A549 (cell line): ENCODE measurements around the gene TTC19. TPM values are rescaled to one million over a fixed set of nuclear protein-coding genes. Genes with fewer than 3 reads are reported as not detected.

Source experiments
- ATAC-seq, 2 experiments: fragments of 200-7000 bp in 1 of 2; fragments of >200 bp in 1 of 2; cut with Nextera tagmentation in 1 of 2; cut with Tn5 transposase in 1 of 2; 3 replicates each; pipeline versions ENCODE4 v1.8.0 to v1.9.1; 2018 to 2020; ENCODE audit warnings: mild to moderate bottlenecking in 1 of 2, moderate library complexity in 1 of 2
- CTCF ChIA-PET: fragments of 300-600 bp; sonication (Branson Sonifier 250); formaldehyde crosslinking; extraction: SDS; loops from one replicate; lab custom pipeline; 2021; ENCODE audit warnings: antibody characterized with exemption, inconsistent platforms; lab: Yijun Ruan, JAX
- POLR2A ChIA-PET: fragments of 350-600 bp; formaldehyde crosslinking; extraction: SDS; loops from one replicate; lab custom pipeline; 2021; ENCODE audit warnings: antibody characterized with exemption, inconsistent platforms; lab: Yijun Ruan, JAX
- DNase-seq, 2 experiments: peaks; one replicate each; pipeline versions ENCODE4 v3.0.0 to v3.0.0-alpha.2; 2011 to 2016; ENCODE audit warnings: low read depth in 1 of 2, low spot score in 1 of 2
- FAIRE-seq: peaks from 2 replicates; lab custom pipeline; 2011; peaks lifted over from hg19 to GRCh38; lab: Jason Lieb, UNC
- H3K27ac ChIP-seq, 2 experiments: fragments of >200 bp; sonication (Bioruptor Twin); formaldehyde crosslinking; 3 replicates each; pipeline ENCODE4 v1.5.1; 2016 to 2017
- H3K4me1 ChIP-seq: fragments of >200 bp; sonication (Bioruptor Twin); formaldehyde crosslinking; 3 replicates; pipeline ENCODE4 v1.6.1; 2016
- H3K4me2 ChIP-seq: fragments of >200 bp; sonication (Bioruptor Twin); formaldehyde crosslinking; 3 replicates; pipeline ENCODE4 v1.6.1; 2016
- H3K4me3 ChIP-seq: fragments of >200 bp; sonication (Bioruptor Twin); formaldehyde crosslinking; 3 replicates; pipeline ENCODE4 v1.5.1; 2016
- H3K9me3 ChIP-seq: fragments of >200 bp; sonication (Bioruptor Twin); formaldehyde crosslinking; 3 replicates; pipeline ENCODE4 v1.6.1; 2016
- CBX8 ChIP-seq: fragments of 200-600 bp; sonication (generic); IDR thresholded peaks from 2 replicates; pipeline ENCODE4 v1.6.1; 2016
- CEBPB ChIP-seq, 2 experiments: fragments of >200 bp in 1 of 2; sonication (Bioruptor Twin) in 1 of 2; formaldehyde crosslinking in 1 of 2; IDR thresholded peaks; 2 replicates each; pipeline ENCODE4 v1.6.1; 2012 to 2016
- CHD4 ChIP-seq: fragments of 200-600 bp; sonication (generic); IDR thresholded peaks from 2 replicates; pipeline ENCODE4 v1.6.1; 2016; ENCODE audit warnings: antibody characterized with exemption, mild to moderate bottlenecking, borderline replicate concordance
- FOSL2 ChIP-seq, 2 experiments: fragments of 450-650 bp in 1 of 2; fragments of >200 bp in 1 of 2; sonication (Bioruptor Twin) in 1 of 2; formaldehyde crosslinking; IDR thresholded peaks; 2 replicates each; pipeline versions ENCODE4 v1.5.0 to v1.6.1; 2016 to 2020; ENCODE audit warnings: mild to moderate bottlenecking in 1 of 2, moderate library complexity in 1 of 2
- GATA3 ChIP-seq: IDR thresholded peaks from 2 replicates; pipeline ENCODE4 v1.6.1; 2012; ENCODE audit warnings: borderline replicate concordance
- HDAC2 ChIP-seq: fragments of 200-600 bp; sonication (generic); IDR thresholded peaks from 2 replicates; pipeline ENCODE4 v1.6.1; 2016
- HOXA7 ChIP-seq: fragments of 250-450 bp; sonication (Bioruptor Pico); IDR thresholded peaks from 2 replicates; pipeline ENCODE4 v1.5.0; 2020; ENCODE audit warnings: mild to moderate bottlenecking, moderate library complexity
- JUN ChIP-seq, 2 experiments: fragments of >200 bp; sonication (Bioruptor Twin); formaldehyde crosslinking; IDR thresholded peaks; 2 replicates in 1 of 2; 3 replicates in 1 of 2; pipeline ENCODE4 v1.6.1; 2016 to 2017
- JUNB ChIP-seq: fragments of >200 bp; sonication (Bioruptor Twin); formaldehyde crosslinking; IDR thresholded peaks from 2 replicates; pipeline ENCODE4 v1.6.1; 2016
- MAFK ChIP-seq: fragments of 450-650 bp; IDR thresholded peaks from 2 replicates; pipeline ENCODE4 v1.6.1; 2014; ENCODE audit not compliant: partially characterized antibody
- MAZ ChIP-seq: fragments of 150-350 bp; IDR thresholded peaks from 2 replicates; pipeline ENCODE4 v1.6.1; 2014; ENCODE audit warnings: antibody characterized with exemption, low read depth, low read length, borderline replicate concordance
- NR3C1 ChIP-seq: fragments of >200 bp; sonication (Bioruptor Twin); formaldehyde crosslinking; IDR thresholded peaks from 3 replicates; pipeline ENCODE4 v1.6.1; 2017
- PHF8 ChIP-seq: fragments of 200-600 bp; sonication (generic); IDR thresholded peaks from 2 replicates; pipeline ENCODE4 v1.6.1; 2016; ENCODE audit warnings: low read depth, mild to moderate bottlenecking, antibody characterized with exemption, moderate library complexity, borderline replicate concordance
- POLR2AphosphoS2 ChIP-seq: conservative IDR thresholded peaks from 2 replicates; pipeline ENCODE4 v1.6.1; 2012; ENCODE audit warnings: low read length, improper control_type of control experiment, inconsistent platforms
- RAD21 ChIP-seq, 2 experiments: fragments of >200 bp in 1 of 2; sonication (Bioruptor Twin) in 1 of 2; formaldehyde crosslinking in 1 of 2; IDR thresholded peaks in 1 of 2; conservative IDR thresholded peaks in 1 of 2; 2 replicates in 1 of 2; 3 replicates in 1 of 2; pipeline ENCODE4 v1.6.1; 2012 to 2018; ENCODE audit warnings: inconsistent platforms in 1 of 2
- RCOR1 ChIP-seq: fragments of 150-350 bp; IDR thresholded peaks from 2 replicates; pipeline ENCODE4 v1.6.1; 2014; ENCODE audit warnings: antibody characterized with exemption, low read length, low read depth
- RNF2 ChIP-seq: fragments of 200-600 bp; sonication (generic); IDR thresholded peaks from 2 replicates; pipeline ENCODE4 v1.6.1; 2016; ENCODE audit warnings: low read depth, mild to moderate bottlenecking, antibody characterized with exemption, moderate library complexity, borderline replicate concordance
- SMC3 ChIP-seq: fragments of >200 bp; sonication (Bioruptor Twin); formaldehyde crosslinking; IDR thresholded peaks from 3 replicates; pipeline ENCODE4 v1.6.1; 2018; ENCODE audit warnings: inconsistent platforms
- SREBF2 ChIP-seq: fragments of 450-650 bp; IDR thresholded peaks from 2 replicates; pipeline ENCODE4 v1.6.1; 2014; ENCODE audit warnings: mild to moderate bottlenecking, moderate library complexity
- ZFP36 ChIP-seq: fragments of 450-650 bp; IDR thresholded peaks from 2 replicates; pipeline ENCODE4 v1.6.1; 2014; ENCODE audit warnings: borderline replicate concordance; ENCODE audit not compliant: partially characterized antibody
- WGBS: methylation state at CpG from one replicate; pipeline ENCODE4 v1.1.6; 2017; ENCODE audit errors: missing lambda C conversion rate; 5-methylcytosine and 5-hydroxymethylcytosine counted together
- polyA plus RNA-seq, 4 experiments: library from polyadenylated mRNA; depleted of rRNA in 3 of 4; stranded (reverse); fragments of >200 nt; fragmentation: RNase III in 1 of 4; extraction: RNeasy Plus Mini Kit Qiagen cat#74134 plus additional on column Dnase treatment in 1 of 4; gene quantifications; 2 replicates in 3 of 4; 3 replicates in 1 of 4; pipeline ENCODE4 v1.2.3, GENCODE V29; 2011 to 2017
- TF ChIP-seq, protein P1 (sequence below): fragments of 250-450 bp; sonication (Bioruptor Pico); IDR thresholded peaks from 2 replicates; pipeline ENCODE4 v1.5.0; 2020; ENCODE audit warnings: low read depth, mild to moderate bottlenecking, moderate library complexity
- TF ChIP-seq, protein P2 (sequence below): fragments of >200 bp; sonication (Bioruptor Twin); formaldehyde crosslinking; IDR thresholded peaks from 3 replicates; pipeline ENCODE4 v1.6.1; 2016
- TF ChIP-seq, protein P3 (sequence below): fragments of 250-450 bp; sonication (Bioruptor Pico); IDR thresholded peaks from 2 replicates; pipeline ENCODE4 v1.5.0; 2021; ENCODE audit warnings: mild to moderate bottlenecking, moderate library complexity, borderline replicate concordance
- TF ChIP-seq, protein P4 (sequence below): fragments of >200 bp; sonication (Bioruptor Twin); formaldehyde crosslinking; IDR thresholded peaks from 3 replicates; pipeline ENCODE4 v1.5.1; 2016

TTC19 gene
- polyA plus RNA-seq, 2 of the 4 experiments (the other 2 are of a cell fraction), result 16.6 to 30.3 TPM

DNA sequence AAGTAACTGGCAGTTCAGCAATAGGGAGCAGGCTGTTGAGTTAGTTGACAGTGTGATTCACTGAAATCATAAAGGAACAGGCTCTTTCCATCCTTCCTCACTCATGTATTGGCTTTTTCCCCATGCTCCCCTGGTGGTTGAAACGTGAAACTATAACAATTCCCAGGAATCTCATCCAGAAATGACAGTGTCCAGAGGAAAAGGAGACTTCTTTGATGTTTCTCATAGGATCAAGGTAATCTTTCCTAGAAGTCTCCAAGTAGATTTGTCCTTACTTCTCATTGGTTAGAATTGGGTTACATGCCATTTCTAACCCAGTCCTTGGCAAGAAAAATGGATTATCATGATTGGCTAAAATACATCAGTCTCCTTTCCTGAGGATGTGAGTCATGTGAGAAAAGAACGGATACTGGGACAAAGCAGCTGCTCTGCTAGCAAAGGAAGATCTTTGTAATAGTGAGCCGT lies 14.4 kb downstream of the TTC19 start (continued):
- TF ChIP-seq GATA3, result no peak
- no peak for TF ChIP-seq NR3C1
- TF ChIP-seq SMC3, result peak; percentile 40; the same call in 1 of the 3 replicates
- TF ChIP-seq JUNB, result no peak
- TF ChIP-seq PHF8, result no peak
- TF ChIP-seq, protein P1, sequence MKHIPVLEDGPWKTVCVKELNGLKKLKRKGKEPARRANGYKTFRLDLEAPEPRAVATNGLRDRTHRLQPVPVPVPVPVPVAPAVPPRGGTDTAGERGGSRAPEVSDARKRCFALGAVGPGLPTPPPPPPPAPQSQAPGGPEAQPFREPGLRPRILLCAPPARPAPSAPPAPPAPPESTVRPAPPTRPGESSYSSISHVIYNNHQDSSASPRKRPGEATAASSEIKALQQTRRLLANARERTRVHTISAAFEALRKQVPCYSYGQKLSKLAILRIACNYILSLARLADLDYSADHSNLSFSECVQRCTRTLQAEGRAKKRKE (CRISPR knock-in tag), result no peak
- no peak for TF ChIP-seq MAFK
- TF ChIP-seq POLR2AphosphoS2, result peak; percentile 77; the same call in 1 of the 2 replicates
- TF ChIP-seq ZFP36, result no peak
- no peak for TF ChIP-seq RNF2
- TF ChIP-seq HDAC2, result no peak
- no peak for TF ChIP-seq CHD4
- TF ChIP-seq, protein P2, sequence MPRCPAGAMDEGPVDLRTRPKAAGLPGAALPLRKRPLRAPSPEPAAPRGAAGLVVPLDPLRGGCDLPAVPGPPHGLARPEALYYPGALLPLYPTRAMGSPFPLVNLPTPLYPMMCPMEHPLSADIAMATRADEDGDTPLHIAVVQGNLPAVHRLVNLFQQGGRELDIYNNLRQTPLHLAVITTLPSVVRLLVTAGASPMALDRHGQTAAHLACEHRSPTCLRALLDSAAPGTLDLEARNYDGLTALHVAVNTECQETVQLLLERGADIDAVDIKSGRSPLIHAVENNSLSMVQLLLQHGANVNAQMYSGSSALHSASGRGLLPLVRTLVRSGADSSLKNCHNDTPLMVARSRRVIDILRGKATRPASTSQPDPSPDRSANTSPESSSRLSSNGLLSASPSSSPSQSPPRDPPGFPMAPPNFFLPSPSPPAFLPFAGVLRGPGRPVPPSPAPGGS, result no peak
- TF ChIP-seq RCOR1, result no peak
- TF ChIP-seq, protein P3, sequence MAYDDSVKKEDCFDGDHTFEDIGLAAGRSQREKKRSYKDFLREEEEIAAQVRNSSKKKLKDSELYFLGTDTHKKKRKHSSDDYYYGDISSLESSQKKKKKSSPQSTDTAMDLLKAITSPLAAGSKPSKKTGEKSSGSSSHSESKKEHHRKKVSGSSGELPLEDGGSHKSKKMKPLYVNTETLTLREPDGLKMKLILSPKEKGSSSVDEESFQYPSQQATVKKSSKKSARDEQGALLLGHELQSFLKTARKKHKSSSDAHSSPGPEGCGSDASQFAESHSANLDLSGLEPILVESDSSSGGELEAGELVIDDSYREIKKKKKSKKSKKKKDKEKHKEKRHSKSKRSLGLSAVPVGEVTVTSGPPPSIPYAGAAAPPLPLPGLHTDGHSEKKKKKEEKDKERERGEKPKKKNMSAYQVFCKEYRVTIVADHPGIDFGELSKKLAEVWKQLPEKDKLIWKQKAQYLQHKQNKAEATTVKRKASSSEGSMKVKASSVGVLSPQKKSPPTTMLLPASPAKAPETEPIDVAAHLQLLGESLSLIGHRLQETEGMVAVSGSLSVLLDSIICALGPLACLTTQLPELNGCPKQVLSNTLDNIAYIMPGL (CRISPR knock-in tag), result no peak
- no peak for TF ChIP-seq FOSL2 (IDR thresholded peaks at IDR 0.05)
- peak; percentile 27; the same call in 1 of the 2 replicates for TF ChIP-seq FOSL2 (CRISPR knock-in tag; IDR thresholded peaks at IDR 0.05)
- no peak for TF ChIP-seq CBX8
- TF ChIP-seq CEBPB (IDR thresholded peaks at IDR 0.05), result no peak
- peak; percentile 34 to 46; a peak in 2 of 5 replicates for TF ChIP-seq RAD21 (conservative IDR thresholded peaks at IDR 0.05 in 1 of 2, IDR thresholded peaks at IDR 0.05 in 1 of 2)
- TF ChIP-seq, all 56 proteins: peak for 5

DNA sequence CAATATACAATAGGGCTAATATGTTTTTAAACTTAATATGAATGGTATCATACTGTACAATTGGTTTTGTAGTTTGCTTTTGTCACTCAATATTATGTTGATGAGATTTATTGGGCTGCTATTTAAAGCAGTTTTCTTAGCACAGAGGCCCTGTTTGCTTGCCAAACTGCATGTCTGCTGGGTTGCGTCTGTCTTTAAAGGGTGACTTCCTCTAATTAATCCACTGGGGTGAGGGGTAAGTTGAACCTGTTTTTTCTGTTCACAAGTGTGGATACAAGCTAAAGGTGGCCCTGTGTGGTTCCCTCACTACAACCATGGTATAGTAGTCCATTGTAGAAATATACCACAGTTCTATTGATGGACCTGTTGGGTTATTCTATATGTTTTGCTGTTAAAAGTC lies 19.7 kb downstream of the TTC19 start:
- Histone ChIP-seq H3K27ac (no peak overlapping the region), H3K4me2 (no peak overlapping the region), H3K4me3 (no peak overlapping the region), H3K4me1 (peaks cover 3% of the 10 kb centered on the region; the same call in 2 of the 3 replicates), H3K9me3 (no peaks in the 10 kb centered on the region)
- ATAC-seq (no peak; a peak in 1 of 6 replicates), FAIRE-seq (no peak), DNase-seq (no peak)
- POLR2A ChIA-PET, result no interaction called here
- no peak for TF ChIP-seq SREBF2
- 0 out of 2 replicates have a peak, but pooled peaks have one; percentile 54 for TF ChIP-seq HOXA7 (CRISPR knock-in tag)
- WGBS, result 97% methylated on average over 1 of the region's 1 CpG
- CTCF ChIA-PET, result interaction anchor here (1.4 to 1.9 kb wide), 2 partner anchors 8 to 12 kb away, joined by 3 to 5 read pairs; no protein-coding TSS in a partner anchor

DNA sequence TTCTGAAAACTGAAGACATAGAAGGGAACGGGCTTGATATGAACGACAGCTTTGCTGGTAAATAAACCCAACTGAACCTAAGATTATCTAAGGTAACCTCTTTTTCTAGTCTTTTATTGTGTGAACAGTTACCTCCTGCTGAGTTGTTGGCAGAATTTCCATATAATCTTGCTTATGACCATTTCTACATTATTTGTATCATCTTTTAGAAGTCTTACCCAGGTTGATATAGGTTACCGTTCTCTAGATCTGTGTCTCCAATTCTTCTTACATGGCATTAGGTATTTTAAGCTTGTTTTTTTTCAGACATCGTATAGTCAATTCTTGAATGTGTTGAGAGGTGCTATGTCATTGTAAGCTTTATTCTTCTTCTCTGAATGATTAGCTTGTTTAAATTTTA lies 24.3 kb downstream of the TTC19 start:
- no peak for ATAC-seq
- POLR2A ChIA-PET, result no interaction called here
- DNase-seq, result no peak
- no peak for TF ChIP-seq MAZ
- no peak for TF ChIP-seq RAD21 (conservative IDR thresholded peaks at IDR 0.05 in 1 of 2, IDR thresholded peaks at IDR 0.05 in 1 of 2)
- TF ChIP-seq, protein P1 (CRISPR knock-in tag), result no peak
- TF ChIP-seq ZFP36, result no peak
- TF ChIP-seq MAFK, result no peak
- no peak for TF ChIP-seq HOXA7 (CRISPR knock-in tag)
- TF ChIP-seq JUN (IDR thresholded peaks at IDR 0.05), result no peak
- TF ChIP-seq, protein P4, sequence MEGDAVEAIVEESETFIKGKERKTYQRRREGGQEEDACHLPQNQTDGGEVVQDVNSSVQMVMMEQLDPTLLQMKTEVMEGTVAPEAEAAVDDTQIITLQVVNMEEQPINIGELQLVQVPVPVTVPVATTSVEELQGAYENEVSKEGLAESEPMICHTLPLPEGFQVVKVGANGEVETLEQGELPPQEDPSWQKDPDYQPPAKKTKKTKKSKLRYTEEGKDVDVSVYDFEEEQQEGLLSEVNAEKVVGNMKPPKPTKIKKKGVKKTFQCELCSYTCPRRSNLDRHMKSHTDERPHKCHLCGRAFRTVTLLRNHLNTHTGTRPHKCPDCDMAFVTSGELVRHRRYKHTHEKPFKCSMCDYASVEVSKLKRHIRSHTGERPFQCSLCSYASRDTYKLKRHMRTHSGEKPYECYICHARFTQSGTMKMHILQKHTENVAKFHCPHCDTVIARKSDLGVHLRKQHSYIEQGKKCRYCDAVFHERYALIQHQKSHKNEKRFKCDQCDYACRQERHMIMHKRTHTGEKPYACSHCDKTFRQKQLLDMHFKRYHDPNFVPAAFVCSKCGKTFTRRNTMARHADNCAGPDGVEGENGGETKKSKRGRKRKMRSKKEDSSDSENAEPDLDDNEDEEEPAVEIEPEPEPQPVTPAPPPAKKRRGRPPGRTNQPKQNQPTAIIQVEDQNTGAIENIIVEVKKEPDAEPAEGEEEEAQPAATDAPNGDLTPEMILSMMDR, result no peak

More for the DNA sequence above, 24.3 kb downstream of the TTC19 start:
- 68% methylated on average over 4 of the region's 4 CpGs for WGBS
- no peaks in the 10 kb centered on the region for H3K9me3 ChIP-seq
- peak; percentile 72 for FAIRE-seq
- H3K4me2 ChIP-seq, result no peak overlapping the region
- peaks cover 21% of the 10 kb centered on the region for H3K4me1 ChIP-seq
- H3K4me3 ChIP-seq, result no peak overlapping the region
- no peak overlapping the region for H3K27ac ChIP-seq
- CTCF ChIA-PET, result interaction anchor here (1.2 to 5.6 kb wide), 2 partner anchors 10 to 11 kb away, joined by 3 to 35 read pairs; no protein-coding TSS in a partner anchor
